Activated T-helper 1 cell treated with anti-CD3 and anti-CD28 coated beads, Interleukin-2, amount 50 U/mL, for 16 hours (primary cell): ENCODE measurements around the gene RRP9.
"Not testable (repeated sequence)": the region's sequence is repeated elsewhere in the genome, so short reads cannot be mapped to it uniquely, and the experiment has no call there.

Experiments
- DNase-seq, 2 donors: peaks; one replicate each; pipeline ENCODE4 v3.0.0-alpha.2; 2020; ENCODE audit warnings: low read depth in 1 of 2, low spot score in 1 of 2

The RRP9 gene

GRCh38 chr3:51941798-51942602, at the start of gene RRP9, which contains the start of gene PARP3:
Gene RRP9, minus strand, starts transcription at chr3:51941904. Its CDS starts 37 bp downstream, at chr3:51941867.
Gene PARP3, plus strand, starts transcription at chr3:51942363. Its CDS starts 993 bp downstream, at chr3:51943356.
- DNase-seq = peak; percentile 98 to 99

GRCh38 chr3:51990501-51990971, 48.8 kb upstream of the RRP9 start:
- DNase-seq = not testable (repeated sequence)

DNA sequence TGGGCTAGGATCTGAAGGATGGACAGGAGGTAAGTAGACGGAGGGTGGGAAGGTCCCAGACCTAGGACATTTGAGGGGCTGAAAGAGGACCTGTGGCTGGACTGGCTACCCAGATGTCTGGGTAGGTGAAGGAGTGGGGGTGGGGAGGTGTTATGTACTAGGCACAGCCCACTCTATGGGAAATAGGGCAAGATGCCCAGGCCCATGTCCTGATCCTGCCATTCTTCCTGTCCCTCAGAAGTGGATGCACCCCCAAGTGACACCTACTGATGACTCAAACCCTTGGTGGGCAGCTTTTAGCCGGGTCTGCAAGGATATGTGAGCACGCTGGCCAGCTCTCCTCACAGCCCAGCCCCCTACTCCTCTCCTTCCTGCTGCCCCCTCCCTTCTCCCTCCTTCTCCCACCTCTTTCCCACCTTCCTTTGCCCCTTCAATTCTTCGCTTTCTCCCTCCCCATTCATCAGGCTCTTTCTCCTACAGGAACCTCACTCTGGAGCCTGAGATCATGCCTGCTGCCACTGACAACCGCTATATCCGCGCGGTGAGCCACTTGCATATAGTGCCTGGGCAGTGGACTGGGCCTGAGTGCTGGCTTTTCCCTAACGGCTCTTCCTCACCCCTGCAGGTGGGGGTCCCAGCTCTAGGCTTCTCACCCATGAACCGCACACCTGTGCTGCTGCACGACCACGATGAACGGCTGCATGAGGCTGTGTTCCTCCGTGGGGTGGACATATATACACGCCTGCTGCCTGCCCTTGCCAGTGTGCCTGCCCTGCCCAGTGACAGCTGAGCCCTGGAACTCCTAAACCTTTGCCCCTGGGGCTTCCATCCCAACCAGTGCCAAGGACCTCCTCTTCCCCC, 46.8 kb upstream of the RRP9 start:
- DNase-seq = no peak

DNA sequence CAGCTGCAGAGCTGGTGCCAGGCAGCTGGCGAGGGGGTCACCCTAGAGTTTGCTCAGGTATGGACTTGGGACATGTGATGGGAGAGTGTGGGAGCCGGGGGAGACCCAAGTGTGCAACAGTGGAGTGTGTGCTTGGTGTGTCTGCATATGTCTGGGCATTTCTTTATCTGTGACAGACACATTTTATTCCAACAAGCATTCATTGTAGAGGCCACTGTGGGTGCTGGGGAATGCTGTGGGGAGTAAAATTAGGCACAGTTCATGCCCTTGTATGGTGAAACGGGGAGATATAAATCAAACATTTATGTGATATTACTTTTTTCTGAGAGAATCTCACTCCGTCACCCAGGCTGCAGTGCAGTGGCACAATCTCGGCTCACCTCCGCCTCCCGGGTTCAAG, 45.9 kb upstream of the RRP9 start:
- DNase-seq = no peak

GRCh38 chr3:51986010-51986947, 44.6 kb upstream of the RRP9 start:
- no peak for DNase-seq

DNA sequence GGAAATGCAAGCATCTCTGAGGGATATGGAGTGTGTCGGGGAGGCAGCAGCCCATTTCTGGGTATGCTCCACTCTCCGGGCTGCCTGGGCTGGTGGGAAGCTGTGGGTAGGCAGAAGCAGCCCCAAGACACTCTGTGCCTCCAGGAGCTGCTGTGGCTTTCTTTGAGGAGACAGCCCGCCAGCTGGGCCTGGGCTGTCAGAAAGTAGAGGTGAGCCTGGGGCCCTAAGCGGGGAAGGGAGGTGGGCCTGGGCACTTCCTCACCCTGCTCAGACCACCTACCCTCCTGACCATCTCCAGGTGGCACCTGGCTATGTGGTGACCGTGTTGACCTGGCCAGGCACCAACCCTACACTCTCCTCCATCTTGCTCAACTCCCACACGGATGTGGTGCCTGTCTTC, 43.4 kb upstream of the RRP9 start:
- no peak for DNase-seq

GRCh38 chr3:51984269-51984647, 42.6 kb upstream of the RRP9 start:
- no peak for DNase-seq

- DNase-seq = no peak
Measured at GRCh38 chr3:51983578-51984268, 42.0 kb upstream of the RRP9 start.

DNA sequence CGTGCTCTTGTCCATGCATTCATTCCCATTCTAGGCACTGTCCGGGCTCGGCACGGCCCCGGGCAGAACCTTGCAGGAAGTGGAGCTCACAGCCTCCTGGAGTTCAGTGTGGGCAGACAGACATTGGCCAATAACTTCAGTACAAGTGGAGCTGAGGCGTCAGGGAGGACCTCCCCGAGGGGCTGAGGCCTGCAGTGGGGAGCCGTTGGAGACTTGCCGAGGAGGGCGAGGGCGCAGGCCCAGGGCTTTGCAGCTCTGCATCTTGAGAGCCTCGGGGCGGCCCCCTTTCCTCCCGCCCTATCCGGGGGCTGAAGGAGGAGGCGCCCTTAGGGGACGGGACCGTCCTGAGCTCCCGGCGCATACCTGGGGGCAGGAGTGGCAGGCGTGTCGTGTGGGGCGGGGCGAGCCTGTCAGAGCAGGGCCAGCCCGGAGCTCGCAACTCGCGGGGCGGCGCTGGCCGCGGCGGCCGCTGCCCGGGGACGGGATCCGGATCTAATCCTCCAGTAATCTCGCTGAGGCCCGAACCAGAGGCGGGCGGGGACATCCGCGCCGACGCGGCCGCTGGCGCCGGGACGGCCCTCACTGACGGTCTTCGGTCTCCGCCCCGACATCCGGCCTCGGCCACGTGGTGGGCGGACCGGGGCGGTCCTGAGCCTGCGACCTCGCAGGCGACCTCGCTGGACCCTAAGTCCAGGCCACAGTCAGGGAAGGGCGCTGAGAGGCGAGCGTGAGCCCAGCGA, 41.3 kb upstream of the RRP9 start, which contains the start of gene ACY1:
Gene ACY1, plus strand, starts transcription at position 698 of the 740 bp plus-strand sequence. CDS start 530 bp downstream, outside the sequence.
- DNase-seq = peak in 1 of 2 donors; percentile 61

- DNase-seq = no peak
Measured at GRCh38 chr3:51982352-51982837, 40.7 kb upstream of the RRP9 start.

DNA sequence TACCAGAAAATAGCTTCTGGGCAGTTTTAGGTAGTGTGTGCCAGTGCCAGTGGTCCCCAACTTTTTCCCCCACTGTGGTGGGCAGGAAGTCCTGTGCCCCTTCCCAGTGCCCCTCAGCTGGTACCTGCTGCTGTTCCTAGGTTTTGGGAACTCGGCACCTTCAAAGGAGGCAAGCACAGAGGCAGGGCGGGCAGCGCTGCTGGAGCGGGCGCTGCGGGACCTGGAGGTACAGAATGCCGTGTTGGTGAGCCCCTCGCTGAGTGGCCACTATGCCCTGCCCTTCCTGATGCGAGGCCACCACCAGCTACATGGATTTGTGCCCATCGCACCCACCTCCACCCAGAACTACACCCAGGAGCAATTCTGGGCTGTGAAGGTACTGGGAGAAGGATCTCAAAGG, 38.5 kb upstream of the RRP9 start:
- DNase-seq = no peak

DNA sequence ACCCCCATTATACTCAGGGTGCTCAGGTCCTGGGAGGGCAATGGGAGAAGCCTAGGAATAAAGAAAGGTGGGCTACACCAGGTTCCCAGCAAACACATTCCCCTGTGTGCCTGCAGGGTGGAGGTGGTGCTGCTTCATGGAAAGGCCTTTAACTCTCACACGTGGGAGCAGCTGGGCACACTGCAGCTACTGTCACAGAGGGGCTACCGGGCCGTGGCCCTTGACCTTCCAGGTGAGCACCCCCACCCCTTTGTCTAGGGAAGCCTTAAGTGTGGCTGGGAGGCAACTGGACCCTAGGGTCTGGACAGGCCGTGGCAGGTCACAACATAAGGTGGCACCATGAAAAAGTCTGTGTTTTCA, 36.4 kb upstream of the RRP9 start:
- no peak for DNase-seq

DNA sequence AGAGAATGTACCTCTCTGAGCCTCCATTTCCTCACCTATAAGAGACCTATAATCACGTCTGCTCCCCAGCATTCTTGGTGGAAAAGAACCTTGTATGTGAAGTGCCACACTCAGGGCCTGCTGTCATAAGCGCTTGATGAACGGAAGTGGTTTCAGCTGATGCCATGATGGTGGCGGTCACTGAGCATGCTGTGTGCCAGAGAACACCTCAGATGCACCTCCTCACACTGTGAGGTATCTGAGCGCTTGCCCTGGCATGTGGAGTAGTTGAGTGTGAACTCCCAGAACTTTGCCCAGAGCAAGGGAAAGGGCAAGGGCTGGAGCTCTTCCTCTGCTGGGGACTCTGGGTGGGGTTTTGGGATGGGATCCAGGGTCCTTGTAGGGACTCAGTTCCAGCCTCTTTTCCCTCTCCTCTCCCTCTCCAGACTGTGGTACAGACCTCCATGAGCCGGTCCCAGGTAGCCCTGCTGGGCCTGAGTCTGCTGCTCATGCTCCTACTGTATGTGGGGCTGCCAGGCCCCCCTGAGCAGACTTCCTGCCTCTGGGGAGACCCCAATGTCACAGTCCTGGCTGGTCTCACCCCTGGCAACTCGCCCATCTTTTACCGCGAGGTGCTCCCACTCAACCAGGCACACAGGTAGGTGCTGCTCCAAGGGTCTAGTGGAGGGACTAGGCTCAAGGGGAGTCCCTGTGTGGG, 35.9 kb upstream of the RRP9 start:
- DNase-seq = no peak

GRCh38 chr3:51975852-51976549, 34.3 kb upstream of the RRP9 start:
- DNase-seq = no peak

- DNase-seq = peak; percentile 42 to 67
Measured at GRCh38 chr3:51974963-51975851, 33.5 kb upstream of the RRP9 start, which contains the start of gene ABHD14A. Gene ABHD14A, plus strand, starts transcription at chr3:51975064. Its CDS starts 72 bp downstream, at chr3:51975136.

GRCh38 chr3:51974277-51974962, 32.7 kb upstream of the RRP9 start:
- no peak for DNase-seq
